OCI-LY7 (cell line): ENCODE measurements around the gene HES2. TPM values are rescaled to one million over a fixed set of nuclear protein-coding genes. Genes with fewer than 3 reads are reported as not detected.

Experiments
- BruUV-seq: library from RNA; stranded (reverse); fragments of 400-500 nt; replicated peaks from 2 replicates; lab custom pipeline; 2021; lab: Mats Ljungman, UMichigan
- CTCF ChIA-PET: fragments of 300-600 bp; sonication (Branson Sonifier 250); formaldehyde crosslinking; loops from one replicate; lab custom pipeline; 2022; ENCODE audit warnings: antibody characterized with exemption; ENCODE audit not compliant: unreplicated experiment; lab: Charles Lee
- POLR2A ChIA-PET: fragments of 300-600 bp; sonication (Branson Sonifier 250); formaldehyde crosslinking; loops from one replicate; lab custom pipeline; 2022; ENCODE audit warnings: antibody characterized with exemption; lab: Charles Lee
- DNase-seq: peaks from one replicate; pipeline ENCODE4 v3.0.0-alpha.2; 2015; ENCODE audit warnings: low spot score
- H2AFZ ChIP-seq: fragments of 200-600 bp; sonication (generic), shearing (Covaris generic); 2 replicates; pipeline ENCODE4 v1.6.1; 2014; ENCODE audit warnings: mild to moderate bottlenecking, antibody characterized with exemption, low read length, moderate library complexity
- H3K27ac ChIP-seq: fragments of 200-600 bp; sonication (generic); 2 replicates; pipeline ENCODE4 v1.5.1; 2014; ENCODE audit warnings: mixed run types, low read depth, mild to moderate bottlenecking, moderate library complexity, low read length, inconsistent platforms; ENCODE audit not compliant: poor library complexity, severe bottlenecking
- H3K36me3 ChIP-seq: fragments of 200-600 bp; sonication (generic); 2 replicates; pipeline ENCODE4 v1.6.1; 2014; ENCODE audit warnings: mild to moderate bottlenecking, antibody characterized with exemption, low read length, moderate library complexity, mixed read lengths; ENCODE audit not compliant: insufficient read depth
- H3K4me1 ChIP-seq: fragments of 200-600 bp; sonication (generic); 2 replicates; pipeline ENCODE4 v1.5.1; 2014; ENCODE audit warnings: mild to moderate bottlenecking, low read length; ENCODE audit not compliant: insufficient read depth, poor library complexity, severe bottlenecking
- H3K4me2 ChIP-seq: fragments of 200-600 bp; sonication (generic); 2 replicates; pipeline ENCODE4 v1.6.1; 2014; ENCODE audit warnings: mild to moderate bottlenecking, low read length
- H3K4me3 ChIP-seq: fragments of 200-600 bp; sonication (generic); 2 replicates; pipeline ENCODE4 v1.5.1; 2014; ENCODE audit warnings: mild to moderate bottlenecking, low read depth, low read length; ENCODE audit not compliant: poor library complexity, severe bottlenecking
- H3K79me2 ChIP-seq: fragments of 200-600 bp; sonication (generic); 2 replicates; pipeline ENCODE4 v1.6.1; 2016; ENCODE audit warnings: low read depth, mild to moderate bottlenecking, low read length, moderate library complexity, mixed read lengths; ENCODE audit not compliant: insufficient read depth
- H3K9me2 ChIP-seq: fragments of 200-600 bp; sonication (generic); 2 replicates; pipeline ENCODE4 v1.6.1; 2016; ENCODE audit warnings: mild to moderate bottlenecking, low read length, mixed read lengths; ENCODE audit not compliant: insufficient read depth
- H3K9me3 ChIP-seq: fragments of 200-600 bp; sonication (generic); 2 replicates; pipeline ENCODE4 v1.6.1; 2014; ENCODE audit warnings: mild to moderate bottlenecking, mixed run types, low read length, mixed read lengths
- H4K20me1 ChIP-seq: fragments of 200-600 bp; sonication (generic); 2 replicates; pipeline ENCODE4 v1.6.1; 2014; ENCODE audit warnings: mild to moderate bottlenecking, antibody characterized with exemption, low read length, moderate library complexity, mixed read lengths; ENCODE audit not compliant: insufficient read depth
- EZH2phosphoT487 ChIP-seq: fragments of 200-600 bp; sonication (generic); IDR thresholded peaks from 2 replicates; pipeline ENCODE4 v1.6.1; 2018; ENCODE audit warnings: low read depth, borderline replicate concordance, mild to moderate bottlenecking, mixed run types, antibody characterized with exemption, low read length, moderate library complexity, mixed read lengths
- intact Hi-C: fragments of 100-400 bp; cut with micrococcal nuclease; formaldehyde crosslinking; loops from one replicate; pipeline ENCODE4 v1.10.0; 2022; ENCODE audit not compliant: unreplicated experiment
- total RNA-seq, 2 experiments: library from RNA; depleted of rRNA in 1 of 2; stranded (reverse); fragments of >200 nt in 1 of 2; shearing (Covaris generic) in 1 of 2; gene quantifications; 2 replicates each; pipeline ENCODE4 v1.2.3, GENCODE V29; 2014 to 2022
- TF ChIP-seq, protein P1 (sequence below): fragments of 200-600 bp; sonication (generic); conservative IDR thresholded peaks from 2 replicates; pipeline ENCODE4 v1.5.1; 2014; ENCODE audit warnings: mild to moderate bottlenecking, antibody characterized with exemption, low read length, moderate library complexity, mixed read lengths

The HES2 gene
- total RNA-seq, 2 experiments from 2014 or later: not detected

DNA sequence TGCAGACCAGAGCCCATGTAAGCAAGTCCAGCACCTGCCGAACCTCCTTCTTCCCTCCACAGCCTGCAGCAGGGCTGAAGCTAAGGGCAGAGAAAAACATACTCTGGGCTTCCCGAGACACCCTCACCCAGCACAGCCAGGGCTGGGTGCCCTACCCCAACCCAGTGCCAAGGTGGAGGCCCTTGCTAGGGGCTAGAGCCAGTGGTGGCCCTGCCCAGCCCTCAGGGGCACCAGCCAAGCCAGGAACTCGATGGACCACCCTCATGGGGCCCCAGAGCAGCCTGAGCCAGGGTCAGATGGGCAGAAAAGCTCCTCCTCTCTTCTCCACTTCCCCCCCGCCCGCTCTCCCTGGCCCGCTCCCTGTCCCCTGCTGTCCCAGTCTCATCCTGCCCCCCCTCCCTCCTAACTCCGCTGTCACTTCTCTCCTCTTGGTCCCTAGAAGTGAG lies 30.3 kb upstream of the HES2 start:
- BruUV-seq: no TSS peak
- Histone ChIP-seq H3K4me2 (no peak overlapping the region), H3K4me1 (peaks cover 12% of the 10 kb centered on the region), H2AFZ (no peak overlapping the region), H3K4me3 (no peak overlapping the region), H3K27ac (no peak overlapping the region), H3K9me3 (no peaks in the 10 kb centered on the region), H3K9me2 (no peaks in the 10 kb centered on the region), H3K36me3 (no peaks in the 10 kb centered on the region), H4K20me1 (no peaks in the 10 kb centered on the region), H3K79me2 (no peaks in the 10 kb centered on the region)
- CTCF ChIA-PET: no interaction called here
- intact Hi-C loops: no loop called here
- TF ChIP-seq, protein P1, sequence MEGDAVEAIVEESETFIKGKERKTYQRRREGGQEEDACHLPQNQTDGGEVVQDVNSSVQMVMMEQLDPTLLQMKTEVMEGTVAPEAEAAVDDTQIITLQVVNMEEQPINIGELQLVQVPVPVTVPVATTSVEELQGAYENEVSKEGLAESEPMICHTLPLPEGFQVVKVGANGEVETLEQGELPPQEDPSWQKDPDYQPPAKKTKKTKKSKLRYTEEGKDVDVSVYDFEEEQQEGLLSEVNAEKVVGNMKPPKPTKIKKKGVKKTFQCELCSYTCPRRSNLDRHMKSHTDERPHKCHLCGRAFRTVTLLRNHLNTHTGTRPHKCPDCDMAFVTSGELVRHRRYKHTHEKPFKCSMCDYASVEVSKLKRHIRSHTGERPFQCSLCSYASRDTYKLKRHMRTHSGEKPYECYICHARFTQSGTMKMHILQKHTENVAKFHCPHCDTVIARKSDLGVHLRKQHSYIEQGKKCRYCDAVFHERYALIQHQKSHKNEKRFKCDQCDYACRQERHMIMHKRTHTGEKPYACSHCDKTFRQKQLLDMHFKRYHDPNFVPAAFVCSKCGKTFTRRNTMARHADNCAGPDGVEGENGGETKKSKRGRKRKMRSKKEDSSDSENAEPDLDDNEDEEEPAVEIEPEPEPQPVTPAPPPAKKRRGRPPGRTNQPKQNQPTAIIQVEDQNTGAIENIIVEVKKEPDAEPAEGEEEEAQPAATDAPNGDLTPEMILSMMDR: no peak
- TF ChIP-seq EZH2phosphoT487: no peak
- no peak for DNase-seq
- POLR2A ChIA-PET: no interaction called here

- Histone ChIP-seq H3K36me3 (no peaks in the 10 kb centered on the region), H3K9me3 (no peaks in the 10 kb centered on the region), H3K4me2 (no peak overlapping the region), H3K27ac (no peak overlapping the region), H3K9me2 (no peaks in the 10 kb centered on the region), H4K20me1 (no peaks in the 10 kb centered on the region), H3K4me3 (no peak overlapping the region), H2AFZ (no peak overlapping the region), H3K4me1 (peaks cover 12% of the 10 kb centered on the region), H3K79me2 (no peaks in the 10 kb centered on the region)
- no TSS peak for BruUV-seq
- intact Hi-C loops: no loop called here
- no peak for TF ChIP-seq EZH2phosphoT487
- CTCF ChIA-PET: no interaction called here
- POLR2A ChIA-PET: interaction anchor here (0.6 kb wide), 1 partner anchor 29 kb away, joined by 3 read pairs; no protein-coding TSS in a partner anchor
- DNase-seq: no peak
These were observed 29.3 kb upstream of the HES2 start for GRCh38 chr1:6448749-6449631.

DNA sequence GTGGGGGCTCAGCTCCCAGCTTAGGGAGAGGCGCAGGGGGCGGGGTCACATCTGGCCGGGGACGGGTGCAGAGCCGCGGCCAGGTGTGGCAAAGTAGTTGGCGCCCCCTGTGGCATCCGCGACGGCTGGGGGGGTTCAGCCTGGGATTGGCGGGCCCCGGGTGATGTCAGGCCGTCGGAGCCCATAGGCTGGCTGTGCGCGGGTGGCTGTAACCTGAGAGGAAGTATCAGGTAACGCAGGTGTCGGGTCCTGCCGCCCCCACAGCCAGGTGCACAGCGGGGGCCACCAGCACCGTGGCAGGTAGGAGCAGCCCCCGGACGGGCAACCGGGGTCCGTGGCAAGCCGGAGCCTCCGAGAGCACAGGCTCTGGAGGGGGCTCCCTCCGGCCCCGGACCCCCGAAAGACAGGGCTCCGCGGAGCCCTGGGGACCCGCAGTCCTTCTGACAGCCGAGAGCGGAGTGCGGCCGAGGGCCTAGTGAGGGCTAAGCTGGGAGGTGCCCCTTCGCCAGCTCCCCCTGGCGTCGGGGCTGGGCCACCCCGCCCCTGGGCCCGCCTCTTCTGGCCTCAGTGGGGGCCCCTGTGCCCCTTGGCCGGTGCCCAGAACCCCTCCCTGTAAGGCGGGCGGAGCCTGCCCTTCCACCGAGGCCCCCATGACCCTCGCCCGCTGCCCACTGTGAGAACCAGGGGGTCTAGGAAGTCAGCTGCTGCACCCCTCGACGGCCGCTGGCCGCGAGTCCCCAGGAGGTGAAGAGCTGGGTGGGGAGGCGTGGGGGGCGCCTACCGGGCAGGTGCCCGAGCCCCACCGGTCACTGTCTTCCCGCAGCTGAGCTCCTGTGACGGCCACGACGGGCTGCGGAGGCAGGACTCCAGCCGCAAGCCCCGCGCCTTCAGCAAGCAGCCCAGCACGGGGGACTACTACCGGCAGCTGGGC lies 28.4 kb upstream of the HES2 start:
- intact Hi-C loops: no loop called here
- no TSS peak for BruUV-seq
- H3K36me3 ChIP-seq: no peaks in the 10 kb centered on the region
- no peak for TF ChIP-seq EZH2phosphoT487
- TF ChIP-seq, protein P1: peak; percentile 36; the same call in 1 of the 2 replicates
- ChIA-PET POLR2A (no interaction called here), CTCF (interaction anchor here (0.7 kb wide), 1 partner anchor 530 kb away, joined by 3 read pairs; no protein-coding TSS in a partner anchor)
- peak overlapping the region; percentile 57 for H3K4me3 ChIP-seq
- peak; percentile 42 for DNase-seq
- H4K20me1 ChIP-seq: no peaks in the 10 kb centered on the region
- no peak overlapping the region; the same call in 1 of the 2 replicates for H2AFZ ChIP-seq
- H3K4me1 ChIP-seq: peaks cover 12% of the 10 kb centered on the region
- no peak overlapping the region for H3K27ac ChIP-seq
- H3K79me2 ChIP-seq: no peaks in the 10 kb centered on the region
- H3K4me2 ChIP-seq: peak overlapping the region; percentile 69
- H3K9me3 ChIP-seq: no peaks in the 10 kb centered on the region
- no peaks in the 10 kb centered on the region for H3K9me2 ChIP-seq
